ENCODE data around the gene FHL3. TPM values are rescaled to one million over a fixed set of nuclear protein-coding genes. Genes with fewer than 3 reads are reported as not detected.
A peak's percentile ranks its signal among the peaks of the same experiment; 100 is the strongest.

The FHL3 gene
- polyA plus RNA-seq, 2 of the 4 experiments (the other 2 are of a cell fraction) = 1.4 to 5.4 TPM

DNA sequence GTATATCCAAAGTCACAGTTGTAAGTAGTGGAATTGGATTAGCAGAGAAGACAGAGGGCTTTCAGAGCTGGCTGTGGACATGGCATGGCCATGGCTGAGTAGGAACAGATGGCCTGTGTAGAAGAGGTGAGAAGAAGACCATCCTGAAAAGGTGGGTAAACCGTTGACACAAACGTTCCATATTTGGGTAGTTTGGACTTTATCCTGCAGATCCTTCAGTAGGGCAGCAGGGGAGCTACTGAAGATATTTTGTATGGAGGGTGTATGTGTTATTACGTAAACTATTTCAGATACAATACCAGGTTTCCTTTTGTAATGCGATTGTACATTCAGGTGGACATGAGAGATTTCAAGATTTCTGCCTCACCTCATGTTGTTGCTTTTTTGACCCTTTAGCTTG, 8.9 kb upstream of the FHL3 start:
- ATAC-seq = no peak
- WGBS (ENCODE audit: missing lambda C conversion rate) = 50% methylated on average over 4 of the region's 4 CpGs
- no peak for FAIRE-seq
- H3K4me3 ChIP-seq = no peak overlapping the region
- TF ChIP-seq JUNB (IDR thresholded peaks at IDR 0.05) = no peak
- TF ChIP-seq, protein P1, sequence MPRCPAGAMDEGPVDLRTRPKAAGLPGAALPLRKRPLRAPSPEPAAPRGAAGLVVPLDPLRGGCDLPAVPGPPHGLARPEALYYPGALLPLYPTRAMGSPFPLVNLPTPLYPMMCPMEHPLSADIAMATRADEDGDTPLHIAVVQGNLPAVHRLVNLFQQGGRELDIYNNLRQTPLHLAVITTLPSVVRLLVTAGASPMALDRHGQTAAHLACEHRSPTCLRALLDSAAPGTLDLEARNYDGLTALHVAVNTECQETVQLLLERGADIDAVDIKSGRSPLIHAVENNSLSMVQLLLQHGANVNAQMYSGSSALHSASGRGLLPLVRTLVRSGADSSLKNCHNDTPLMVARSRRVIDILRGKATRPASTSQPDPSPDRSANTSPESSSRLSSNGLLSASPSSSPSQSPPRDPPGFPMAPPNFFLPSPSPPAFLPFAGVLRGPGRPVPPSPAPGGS (IDR thresholded peaks at IDR 0.05) = no peak
- TF ChIP-seq, protein P2, sequence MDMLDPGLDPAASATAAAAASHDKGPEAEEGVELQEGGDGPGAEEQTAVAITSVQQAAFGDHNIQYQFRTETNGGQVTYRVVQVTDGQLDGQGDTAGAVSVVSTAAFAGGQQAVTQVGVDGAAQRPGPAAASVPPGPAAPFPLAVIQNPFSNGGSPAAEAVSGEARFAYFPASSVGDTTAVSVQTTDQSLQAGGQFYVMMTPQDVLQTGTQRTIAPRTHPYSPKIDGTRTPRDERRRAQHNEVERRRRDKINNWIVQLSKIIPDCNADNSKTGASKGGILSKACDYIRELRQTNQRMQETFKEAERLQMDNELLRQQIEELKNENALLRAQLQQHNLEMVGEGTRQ (IDR thresholded peaks at IDR 0.05) = no peak
- no peak for TF ChIP-seq RAD21 (conservative IDR thresholded peaks at IDR 0.05 in 1 of 2, IDR thresholded peaks at IDR 0.05 in 1 of 2)
- no peak for TF ChIP-seq POLR2A (IDR thresholded peaks at IDR 0.05; ENCODE audit: low read length)
- H3K9me3 ChIP-seq = no peaks in the 10 kb centered on the region
- ChIA-PET POLR2A (no interaction called here), CTCF (interaction anchor here (1.1 to 2.5 kb wide), 3 partner anchors 13 to 821 kb away, joined by 4 to 13 read pairs (median 11); partner anchors contain the start of gene SF3A3)
- H3K27ac ChIP-seq = no peak overlapping the region
- H3K4me1 ChIP-seq = peaks cover 30% of the 10 kb centered on the region
- peak overlapping the region; percentile 99 for H3K4me2 ChIP-seq
- no peak for DNase-seq (ENCODE audit: low read depth in 1 of 2, low spot score in 1 of 2)

DNA sequence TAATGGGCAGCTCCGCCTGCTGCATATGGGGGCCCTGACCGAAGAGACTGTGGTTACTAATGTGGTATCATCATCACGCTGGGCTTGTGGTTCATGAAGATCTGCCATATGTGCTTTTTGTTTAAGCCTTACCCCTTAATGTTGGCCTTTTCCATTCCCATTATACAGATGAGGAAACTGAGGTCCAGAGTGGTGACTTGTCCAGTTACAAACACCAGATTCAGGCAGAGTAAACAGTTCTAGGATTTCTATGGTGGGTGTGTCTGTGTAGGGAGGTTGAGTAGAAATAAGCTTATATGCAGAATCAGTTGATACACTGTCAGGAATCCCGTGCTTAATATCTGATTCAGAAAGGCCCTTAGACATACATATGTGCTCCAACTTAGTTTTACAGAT, 7.9 kb upstream of the FHL3 start:
- H3K9me3 ChIP-seq = no peaks in the 10 kb centered on the region
- no peak for FAIRE-seq
- peak overlapping the region; percentile 94 to 95 for H3K27ac ChIP-seq
- peak overlapping the region; percentile 68 for H3K4me3 ChIP-seq
- CTCF ChIA-PET = interaction anchor here (1.1 to 2.5 kb wide), 4 partner anchors 14 to 822 kb away, joined by 4 to 13 read pairs (median 8); partner anchors contain the start of gene SF3A3
- no peak for ATAC-seq
- 15% methylated on average over 4 of the region's 4 CpGs for WGBS (ENCODE audit: missing lambda C conversion rate)
- POLR2A ChIA-PET = no interaction called here
- H3K4me1 ChIP-seq = peaks cover 30% of the 10 kb centered on the region
- no peak for TF ChIP-seq CBX2 (IDR thresholded peaks at IDR 0.05; ENCODE audit: borderline replicate concordance, low read depth)
- TF ChIP-seq RFX5 (IDR thresholded peaks at IDR 0.05) = no peak
- peak; percentile 64; the same call in 1 of the 2 replicates for TF ChIP-seq KDM1A (IDR thresholded peaks at IDR 0.05; ENCODE audit: low read depth)
- TF ChIP-seq EP300 (IDR thresholded peaks at IDR 0.05) = no peak
- H3K4me2 ChIP-seq = peak overlapping the region; percentile 99
- no peak for DNase-seq (ENCODE audit: low read depth in 1 of 2, low spot score in 1 of 2)

DNA sequence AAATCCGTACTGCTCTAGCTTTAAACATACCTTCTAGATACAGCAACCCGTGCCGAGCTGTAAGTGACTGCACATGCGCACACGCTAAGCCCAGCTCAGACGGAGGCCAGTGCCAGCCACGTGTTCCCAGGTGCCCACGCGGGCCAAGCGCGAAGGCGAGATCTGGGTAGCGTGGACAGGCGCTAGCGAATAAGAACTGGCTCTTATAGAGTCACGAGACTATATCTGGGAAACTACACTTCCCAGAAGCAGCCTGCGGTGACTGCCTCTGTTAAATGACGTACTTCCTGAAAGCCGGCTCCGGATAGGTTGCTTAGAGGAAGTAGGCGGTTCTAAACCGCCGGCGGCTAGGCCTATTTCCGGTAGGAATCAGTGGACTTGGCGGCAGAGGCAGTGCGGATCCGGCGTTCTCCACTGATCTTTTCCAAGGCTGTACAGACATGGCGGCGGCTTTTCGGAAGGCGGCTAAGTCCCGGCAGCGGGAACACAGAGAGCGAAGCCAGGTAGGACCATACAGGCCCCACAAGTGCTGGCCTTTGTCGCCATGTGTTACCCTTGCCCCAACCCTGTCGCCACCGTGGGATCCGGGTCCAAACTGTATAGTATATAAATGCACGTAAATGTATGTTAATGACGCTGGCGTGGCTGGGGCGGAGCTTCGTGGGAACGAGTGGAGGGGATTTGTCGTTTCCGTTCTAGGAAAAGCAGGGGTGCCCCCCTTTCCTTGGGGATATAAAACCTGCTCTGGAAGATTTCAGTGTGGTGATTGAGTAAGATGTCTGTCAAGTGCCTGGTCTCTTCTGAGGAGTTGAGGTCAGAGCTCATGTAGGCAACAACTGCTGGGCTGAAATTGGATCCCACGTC, 7.3 kb upstream of the FHL3 start, which contains the start of gene UTP11:
UTP11 (plus strand) TSS at position 372 of the 864 bp plus-strand sequence; CDS start at position 441, 69 bp downstream.
- H3K4me3 ChIP-seq = peak within 1 kb of the TSS; percentile 68
- ChIA-PET CTCF (interaction anchor here (1.3 to 2.5 kb wide), 4 partner anchors 13 to 823 kb away, joined by 4 to 13 read pairs (median 8); partner anchors contain the start of gene SF3A3), POLR2A (interaction anchor here (0.5 kb wide), 1 partner anchor 556 kb away, joined by 3 read pairs; no protein-coding TSS in a partner anchor)
- ATAC-seq (peak; percentile 98 to 99), DNase-seq (ENCODE audit: low read depth in 1 of 2, low spot score in 1 of 2) (peak; percentile 96 to 99), FAIRE-seq (no peak)
- H3K4me2 ChIP-seq = peak within 1 kb of the TSS; percentile 99
- H3K27ac ChIP-seq = peak within 1 kb of the TSS; percentile 94 to 95
- 2% methylated on average over 32 of the region's 49 CpGs for WGBS (ENCODE audit: missing lambda C conversion rate)
- H3K9me3 ChIP-seq = no peaks in the 10 kb centered on the region
- H3K4me1 ChIP-seq = peaks cover 30% of the 10 kb centered on the region
- peak; percentile 79 for TF ChIP-seq ZNF302 (CRISPR knock-in tag; IDR thresholded peaks at IDR 0.05)
- no peak for TF ChIP-seq MAFK (IDR thresholded peaks at IDR 0.05; ENCODE audit: partially characterized antibody)
- TF ChIP-seq, protein P3, sequence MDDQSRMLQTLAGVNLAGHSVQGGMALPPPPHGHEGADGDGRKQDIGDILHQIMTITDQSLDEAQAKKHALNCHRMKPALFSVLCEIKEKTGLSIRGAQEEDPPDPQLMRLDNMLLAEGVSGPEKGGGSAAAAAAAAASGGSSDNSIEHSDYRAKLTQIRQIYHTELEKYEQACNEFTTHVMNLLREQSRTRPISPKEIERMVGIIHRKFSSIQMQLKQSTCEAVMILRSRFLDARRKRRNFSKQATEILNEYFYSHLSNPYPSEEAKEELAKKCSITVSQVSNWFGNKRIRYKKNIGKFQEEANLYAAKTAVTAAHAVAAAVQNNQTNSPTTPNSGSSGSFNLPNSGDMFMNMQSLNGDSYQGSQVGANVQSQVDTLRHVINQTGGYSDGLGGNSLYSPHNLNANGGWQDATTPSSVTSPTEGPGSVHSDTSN (IDR thresholded peaks at IDR 0.05) = no peak
- no peak for TF ChIP-seq RAD21 (conservative IDR thresholded peaks at IDR 0.05 in 1 of 2, IDR thresholded peaks at IDR 0.05 in 1 of 2)
- TF ChIP-seq CTCF (IDR thresholded peaks at IDR 0.05) = no peak
- TF ChIP-seq FOSL2 (IDR thresholded peaks at IDR 0.05) = no peak
- 0 out of 2 replicates have a peak, but pooled peaks have one; percentile 12 for TF ChIP-seq FOSL2 (CRISPR knock-in tag; IDR thresholded peaks at IDR 0.05)
- no peak; the same call in 1 of the 2 replicates for TF ChIP-seq HMGXB4 (CRISPR knock-in tag; IDR thresholded peaks at IDR 0.05; ENCODE audit: borderline replicate concordance)
- TF ChIP-seq, protein P2 (IDR thresholded peaks at IDR 0.05) = peak; percentile 95
- no peak for TF ChIP-seq ZFP36 (IDR thresholded peaks at IDR 0.05; ENCODE audit: borderline replicate concordance, partially characterized antibody)
- no peak for TF ChIP-seq CBX8 (IDR thresholded peaks at IDR 0.05)
- TF ChIP-seq REST (IDR thresholded peaks at IDR 0.05) = peak; percentile 38; the same call in 1 of the 2 replicates
